ENCODE data around the gene QPCT.
"Not testable (repeated sequence)": the region's sequence is repeated elsewhere in the genome, so short reads cannot be mapped to it uniquely, and the experiment has no call there.

The QPCT gene

DNA sequence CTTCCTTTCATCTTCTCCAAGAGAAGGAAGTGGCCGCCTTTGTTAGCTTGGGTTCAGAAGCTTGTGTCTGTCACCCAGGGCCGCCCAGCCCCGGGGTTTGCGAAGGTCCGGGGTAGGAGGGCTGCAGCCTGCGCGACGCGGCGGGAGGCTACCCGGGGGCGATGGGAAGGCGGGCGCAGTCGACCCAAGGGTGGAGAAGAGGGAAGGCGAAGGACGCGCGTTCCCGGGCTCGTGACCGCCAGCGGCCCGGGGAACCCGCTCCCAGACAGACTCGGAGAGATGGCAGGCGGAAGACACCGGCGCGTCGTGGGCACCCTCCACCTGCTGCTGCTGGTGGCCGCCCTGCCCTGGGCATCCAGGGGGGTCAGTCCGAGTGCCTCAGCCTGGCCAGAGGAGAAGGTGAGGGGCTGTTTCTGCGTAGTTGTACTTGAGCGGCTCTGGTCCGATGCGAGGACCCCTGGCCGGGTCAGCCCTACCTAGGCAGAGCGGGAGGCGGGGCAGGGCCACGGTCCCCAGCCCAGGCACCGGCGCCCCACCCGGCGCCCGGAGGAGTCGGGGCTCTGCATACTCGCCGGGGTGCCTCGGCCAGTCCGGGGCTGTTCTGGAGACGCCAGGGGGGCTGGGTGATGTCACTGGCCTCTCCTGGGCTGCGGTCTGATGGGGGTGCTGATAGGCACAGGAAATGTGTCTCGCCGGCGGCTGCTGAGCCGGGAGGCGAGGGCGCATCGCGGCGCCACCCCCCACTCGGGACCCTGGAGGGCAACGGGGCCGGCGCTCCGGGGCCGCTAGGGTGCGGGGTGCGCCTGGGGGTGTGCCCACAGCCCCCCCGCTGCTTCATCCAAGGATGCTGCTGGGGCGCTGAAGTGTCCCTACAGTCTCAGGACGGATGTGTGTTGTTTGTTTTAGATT is at the start of gene QPCT:
Gene QPCT, plus strand, starts transcription at position 178 of the 909 bp plus-strand sequence. Its CDS starts 102 bp downstream, at position 280.
- DNase-seq (ENCODE audit: low read depth), result peak; percentile 34

DNA sequence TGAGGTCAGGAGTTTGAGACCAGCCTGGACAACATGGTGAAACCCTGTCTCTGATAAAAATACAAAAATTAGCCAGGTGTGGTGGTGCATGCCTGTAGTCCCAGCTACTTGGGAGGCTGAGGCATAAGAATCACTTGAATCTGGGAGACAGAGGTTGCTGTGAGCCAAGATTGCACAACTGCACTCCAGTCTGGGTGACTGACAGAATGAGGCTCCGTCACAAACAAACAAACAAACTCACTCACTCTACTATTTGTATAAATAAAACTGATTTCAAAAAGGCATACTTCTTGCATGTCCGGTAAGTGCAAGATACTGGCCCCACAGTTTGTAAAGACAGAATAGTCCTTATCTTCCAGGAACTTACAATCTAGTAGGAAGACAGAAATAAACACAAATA is 49.6 kb upstream of the QPCT start:
- not testable (repeated sequence) for DNase-seq (ENCODE audit: low read depth)

DNA sequence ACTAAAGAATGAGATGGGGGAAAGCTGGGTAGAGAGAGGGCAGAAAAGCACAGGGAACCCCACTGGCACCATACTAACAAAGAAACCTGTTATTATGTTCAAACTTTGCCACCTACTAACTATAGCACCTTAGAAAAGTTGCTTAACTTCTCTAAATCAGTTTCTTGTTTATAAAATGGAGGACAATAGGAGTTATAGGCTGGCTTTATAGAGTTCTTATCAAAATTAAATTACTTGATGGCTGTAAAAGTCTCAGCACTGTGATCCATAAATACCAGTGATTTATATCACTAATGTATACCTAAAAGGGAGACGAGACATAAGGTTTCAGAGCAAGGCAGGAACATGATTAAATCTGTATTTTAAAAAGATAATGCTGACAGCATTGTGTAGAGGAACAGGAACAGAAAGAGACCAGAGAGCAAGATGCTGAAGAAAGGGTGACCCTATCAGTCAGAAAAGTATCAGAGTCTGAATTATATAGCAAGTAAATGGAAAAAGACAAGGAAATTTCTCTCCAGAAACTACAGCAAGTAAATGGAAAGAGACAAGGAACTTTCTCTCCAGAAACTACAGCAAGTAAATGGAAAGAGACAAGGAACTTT is 48.9 kb upstream of the QPCT start:
- DNase-seq (ENCODE audit: low read depth), result no peak

DNA sequence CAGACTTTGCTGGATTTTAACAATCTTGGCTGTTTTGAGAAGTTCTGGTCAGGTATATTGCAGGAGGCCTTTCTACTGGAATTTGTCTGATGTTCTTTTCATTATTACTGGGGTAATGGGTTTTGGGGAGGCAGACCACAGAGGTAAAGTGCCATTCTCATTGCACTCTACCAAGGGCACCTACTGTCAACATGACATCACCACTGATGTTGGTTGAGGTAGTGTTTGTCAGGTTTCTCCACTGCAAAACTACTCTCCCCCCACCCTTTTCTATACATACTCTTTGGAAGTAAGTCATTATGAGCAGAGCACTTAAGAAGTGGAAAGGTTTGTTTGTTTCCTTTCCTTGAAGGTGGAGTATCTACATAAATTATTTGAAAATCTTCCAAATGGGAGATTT is 46.8 kb upstream of the QPCT start:
- DNase-seq (ENCODE audit: low read depth), result no peak

DNA sequence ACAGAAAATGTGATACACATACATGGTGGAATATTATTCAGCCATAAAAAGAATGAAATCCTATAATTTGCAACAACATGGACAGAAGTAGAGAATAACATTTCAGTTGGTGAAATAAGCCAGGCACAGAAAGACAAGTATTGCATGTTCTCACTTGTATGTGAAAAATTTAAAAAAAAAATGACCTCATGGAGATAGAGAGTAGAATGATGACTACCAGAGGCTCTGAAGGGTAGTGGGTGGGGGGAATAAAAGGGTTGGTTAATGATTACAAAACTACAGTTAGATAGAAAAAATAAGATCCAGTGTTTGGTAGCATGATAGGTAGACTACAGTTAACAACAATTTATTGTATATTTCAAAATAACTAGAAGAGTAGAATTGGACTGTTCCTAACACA is 44.3 kb upstream of the QPCT start:
- no peak for DNase-seq (ENCODE audit: low read depth)

DNA sequence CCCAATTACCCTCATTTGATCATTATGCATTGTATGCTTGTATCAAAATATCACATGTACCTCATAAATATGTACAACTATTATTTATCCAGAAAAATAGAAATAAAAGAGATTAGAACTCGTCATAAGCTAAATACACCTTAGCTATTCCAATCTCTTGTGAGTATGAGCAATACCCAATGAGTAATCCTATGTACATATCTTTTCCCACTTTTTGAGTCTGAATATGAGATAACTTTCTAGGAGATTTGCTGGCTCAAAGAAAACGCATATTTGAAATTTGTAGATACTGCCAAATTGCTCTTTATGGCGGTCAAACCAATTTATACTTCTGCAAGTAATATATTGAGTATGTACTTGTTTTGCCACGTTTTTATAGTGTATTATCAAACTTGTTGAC is 43.9 kb upstream of the QPCT start:
- DNase-seq (ENCODE audit: low read depth), result no peak

DNA sequence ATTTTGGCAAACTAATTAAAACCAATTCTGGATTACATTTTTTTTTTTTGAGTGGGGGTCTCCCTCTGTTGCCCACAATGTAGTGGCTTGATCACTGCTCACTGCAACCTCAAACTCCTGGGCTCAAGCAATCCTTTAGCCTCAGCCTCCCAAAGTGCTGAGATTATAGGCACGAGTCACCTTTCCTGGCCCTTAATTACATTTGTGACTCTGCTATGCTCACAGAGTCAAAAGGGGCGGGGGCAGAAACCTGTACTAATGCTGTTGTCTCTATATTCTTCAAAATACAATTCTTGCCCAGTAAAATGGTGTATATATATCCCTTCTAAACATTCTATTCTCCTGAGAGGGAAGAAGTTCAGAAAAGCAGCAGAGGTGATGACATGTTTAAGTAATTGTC is 43.0 kb upstream of the QPCT start:
- no peak for DNase-seq (ENCODE audit: low read depth)

DNA sequence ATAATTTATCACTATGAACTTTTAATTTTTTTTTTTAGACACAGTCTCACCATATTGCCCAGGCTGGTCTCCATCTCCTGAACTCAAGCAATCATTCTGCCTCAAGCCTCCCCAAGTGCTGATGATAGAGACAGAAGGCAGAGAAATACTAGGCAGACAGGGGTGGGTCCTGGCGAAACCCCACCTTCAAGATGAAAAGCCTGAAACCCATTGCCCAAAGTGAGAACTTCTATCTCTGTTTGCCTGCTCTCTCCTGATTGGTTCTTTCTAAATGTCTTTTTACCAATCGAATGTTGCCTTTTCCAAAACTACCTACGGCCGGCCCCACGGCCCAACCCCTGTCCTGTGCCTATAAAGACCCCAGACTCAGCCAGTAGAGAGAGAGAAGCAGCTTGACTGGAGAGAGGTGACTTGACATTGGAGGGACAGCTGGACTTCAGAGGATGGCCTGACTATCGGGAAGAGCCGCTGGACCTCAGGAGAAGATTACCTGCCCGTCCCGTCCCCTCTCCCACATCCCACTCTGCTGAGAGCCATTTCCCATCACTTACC is 41.7 kb upstream of the QPCT start:
- DNase-seq (ENCODE audit: low read depth), result no peak

DNA sequence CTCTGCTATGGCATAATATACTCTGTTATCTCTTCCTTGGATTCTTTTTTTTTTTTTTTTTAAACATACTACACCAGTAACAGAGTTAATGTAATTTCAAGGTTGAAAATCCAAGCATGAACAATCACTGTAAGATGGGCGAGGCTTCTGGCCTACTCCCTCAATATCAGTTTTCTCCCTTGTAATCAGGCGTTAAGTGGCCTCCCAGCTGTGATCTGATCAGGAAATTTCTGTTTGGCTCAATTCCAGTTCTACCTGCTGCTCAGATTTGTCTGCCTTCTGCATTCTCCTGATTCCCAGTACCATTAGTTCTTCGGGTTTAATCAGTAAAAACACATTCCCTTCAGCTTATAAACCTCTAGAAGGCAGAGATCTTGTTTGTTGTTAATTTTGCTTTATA is 38.4 kb upstream of the QPCT start:
- DNase-seq (ENCODE audit: low read depth), result no peak

DNA sequence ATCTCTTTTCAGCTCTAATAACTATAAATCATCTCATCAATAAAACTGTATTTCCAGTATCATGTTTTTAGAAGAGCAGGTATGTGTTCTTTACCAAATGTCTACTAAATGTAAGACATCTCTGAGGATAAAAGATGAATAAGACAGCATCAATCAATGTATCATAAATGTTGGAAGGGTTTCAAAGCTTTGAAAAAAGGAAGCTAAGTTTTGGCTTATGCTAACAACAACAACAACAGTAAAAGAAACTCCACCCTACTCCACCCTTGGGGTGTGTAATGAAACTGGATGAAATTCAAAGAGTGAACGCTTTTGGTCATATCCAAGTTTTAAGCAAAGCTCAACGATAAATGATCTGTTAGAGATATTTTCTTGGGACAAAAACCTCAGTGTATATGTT is 36.9 kb upstream of the QPCT start:
- DNase-seq (ENCODE audit: low read depth), result no peak

DNA sequence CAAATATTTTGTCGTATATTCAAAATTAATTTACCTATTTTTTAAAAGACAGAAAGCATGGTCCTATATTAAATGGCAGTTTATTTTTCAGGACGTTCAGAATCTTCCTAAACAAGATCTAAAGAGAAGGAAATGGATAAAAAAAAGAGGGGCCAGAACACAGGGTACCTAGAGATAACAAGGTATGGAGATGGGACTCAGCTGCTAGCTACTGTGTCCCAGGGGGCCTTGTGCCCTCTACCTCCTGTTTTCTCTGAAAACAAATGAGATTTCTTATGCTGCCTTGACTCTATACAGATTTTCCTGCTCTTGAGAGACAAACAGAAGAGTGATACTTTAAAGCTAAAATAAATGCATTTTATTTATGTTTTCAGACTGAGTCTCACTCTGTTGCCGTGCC is 29.1 kb upstream of the QPCT start:
- DNase-seq (ENCODE audit: low read depth), result no peak

DNA sequence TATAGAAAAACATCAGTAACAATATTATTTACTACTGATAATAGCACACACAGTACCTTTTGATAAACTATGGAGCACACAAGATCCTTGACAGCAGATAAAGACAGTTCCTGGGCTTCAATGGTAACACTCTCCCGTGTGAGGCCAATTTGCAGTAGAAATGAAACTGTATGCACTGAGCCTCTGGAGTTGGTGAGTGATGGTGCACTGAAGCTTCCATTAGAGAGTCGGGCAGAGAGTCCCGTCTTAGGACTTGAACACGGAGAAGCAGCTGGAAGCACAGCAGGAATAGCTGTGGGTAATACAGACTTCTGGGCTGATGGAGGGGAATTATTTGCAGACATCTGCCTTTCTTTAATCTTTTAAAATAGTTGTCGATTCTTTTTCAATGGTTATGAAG is 28.2 kb upstream of the QPCT start:
- DNase-seq (ENCODE audit: low read depth), result no peak

DNA sequence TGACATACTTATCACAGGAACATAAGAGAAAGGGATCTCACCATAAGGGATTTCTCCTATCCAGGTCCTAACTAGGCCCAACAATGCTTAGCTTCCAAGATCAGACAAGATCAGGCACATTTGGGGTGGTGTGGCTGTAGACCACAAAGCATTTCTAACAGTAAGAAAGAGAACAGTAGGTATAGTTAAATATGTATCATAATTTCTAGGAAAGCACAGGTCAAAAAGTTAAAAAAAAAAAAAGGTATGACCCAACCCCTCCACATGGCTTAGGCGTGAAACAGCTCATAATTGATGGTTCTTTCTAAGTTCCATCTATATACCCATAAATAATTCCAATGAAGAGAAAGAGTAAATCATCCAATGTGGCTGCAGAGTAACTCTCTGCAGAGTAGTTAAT is 26.7 kb upstream of the QPCT start:
- DNase-seq (ENCODE audit: low read depth), result no peak

DNA sequence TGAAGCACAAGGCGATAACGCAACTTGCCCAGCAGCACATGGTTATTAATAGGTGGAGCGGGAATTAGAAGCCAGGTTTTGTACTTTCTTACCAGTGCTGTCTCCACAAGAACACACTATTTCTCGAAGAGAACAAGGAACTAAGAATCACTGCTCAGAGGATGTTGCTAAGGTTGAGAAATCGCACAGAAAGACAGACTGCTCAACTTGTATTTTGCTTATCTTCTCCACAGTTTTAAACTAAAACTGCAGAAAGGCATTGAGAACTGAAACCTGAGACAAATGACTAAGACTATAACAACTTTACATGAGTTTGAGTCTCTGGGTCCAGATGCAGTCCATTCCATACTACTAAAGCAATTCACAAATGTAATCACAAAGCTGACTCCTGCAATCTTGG is 26.0 kb upstream of the QPCT start:
- DNase-seq (ENCODE audit: low read depth), result no peak

DNA sequence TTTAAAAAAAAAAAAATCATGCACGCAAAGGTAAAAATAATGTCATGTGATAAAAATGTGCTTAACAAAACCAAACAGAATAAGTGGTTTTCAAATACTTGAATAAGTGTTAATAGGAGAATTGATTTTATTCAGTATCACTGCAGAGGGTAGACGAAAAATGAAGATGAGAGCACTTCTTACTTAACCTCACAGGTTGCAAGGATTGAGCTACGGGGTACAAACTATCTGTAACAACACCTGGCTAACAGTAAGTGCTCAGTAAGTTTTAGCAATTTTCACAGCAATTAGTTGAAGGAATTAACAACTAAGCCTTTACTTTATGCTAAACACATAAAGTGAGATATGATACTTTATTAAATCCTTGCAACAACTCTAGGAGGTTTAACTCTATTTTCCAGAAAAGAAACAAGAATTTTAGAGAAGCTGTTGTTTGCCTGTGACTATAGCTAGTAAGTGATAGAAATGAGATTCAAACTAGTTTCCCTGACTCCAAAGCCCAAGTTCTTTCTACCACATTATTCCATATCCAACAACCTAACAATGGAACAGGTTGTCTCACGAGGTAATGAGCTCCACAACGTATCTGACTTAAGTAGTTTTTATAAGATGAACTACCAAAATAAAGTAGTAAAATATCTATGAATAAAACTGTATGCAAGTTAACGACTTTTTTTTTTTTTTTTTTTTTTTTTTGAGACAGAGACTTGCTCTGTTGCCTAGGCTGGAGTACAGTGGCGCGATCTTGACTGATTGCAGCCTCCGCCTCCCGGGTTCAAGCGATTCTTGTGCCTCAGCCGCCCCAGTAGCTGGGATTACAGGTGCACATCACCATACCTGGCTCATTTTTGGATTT is 24.4 kb upstream of the QPCT start:
- DNase-seq (ENCODE audit: low read depth), result no peak

DNA sequence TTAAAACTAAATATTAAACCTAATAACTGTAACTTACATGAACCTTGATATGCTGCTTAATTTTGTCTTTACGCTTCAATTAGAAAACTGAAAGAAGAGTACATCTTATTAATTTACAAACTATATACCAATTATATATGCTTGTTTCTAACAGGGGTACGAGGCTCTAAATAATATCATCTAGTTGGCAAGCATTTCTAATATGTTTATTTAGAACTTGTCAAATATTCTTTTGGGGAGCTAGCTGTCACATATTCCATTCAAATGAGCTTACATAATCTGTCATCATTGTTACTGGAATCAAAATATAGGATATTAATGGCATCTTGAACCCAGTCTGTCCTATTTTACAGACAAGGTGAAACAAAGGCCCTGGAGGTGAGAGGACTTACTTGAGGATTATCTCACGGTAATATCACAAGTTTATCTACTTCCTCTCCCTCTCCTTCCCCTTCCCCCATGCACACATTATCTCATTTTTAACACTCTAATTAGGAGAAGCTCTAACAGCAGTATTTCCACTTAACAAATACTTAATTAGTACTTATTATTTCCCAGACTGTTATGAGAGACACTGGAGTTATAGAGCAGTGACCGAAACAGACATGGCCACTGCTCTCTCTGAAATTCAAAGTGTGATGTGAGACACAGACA is 23.3 kb upstream of the QPCT start:
- DNase-seq (ENCODE audit: low read depth), result no peak

DNA sequence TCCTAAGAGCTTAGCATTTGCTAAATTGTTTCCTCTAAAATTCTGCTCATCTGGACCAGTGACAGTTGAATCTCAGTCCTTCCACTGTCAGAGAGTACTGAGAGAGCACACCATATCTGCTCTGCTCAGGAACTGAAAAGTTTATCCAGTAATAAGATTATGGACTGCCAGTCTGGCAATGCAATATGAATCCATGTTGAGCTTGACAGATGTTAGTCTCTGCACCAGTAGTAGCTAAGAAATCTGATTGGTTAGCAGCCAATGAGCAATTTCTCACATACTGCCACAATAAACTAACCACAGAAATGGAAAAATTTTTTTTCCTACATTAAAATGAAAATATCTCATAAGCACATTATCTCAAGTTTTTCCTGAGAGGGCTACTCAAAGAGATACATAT is 22.1 kb upstream of the QPCT start:
- DNase-seq (ENCODE audit: low read depth), result no peak

DNA sequence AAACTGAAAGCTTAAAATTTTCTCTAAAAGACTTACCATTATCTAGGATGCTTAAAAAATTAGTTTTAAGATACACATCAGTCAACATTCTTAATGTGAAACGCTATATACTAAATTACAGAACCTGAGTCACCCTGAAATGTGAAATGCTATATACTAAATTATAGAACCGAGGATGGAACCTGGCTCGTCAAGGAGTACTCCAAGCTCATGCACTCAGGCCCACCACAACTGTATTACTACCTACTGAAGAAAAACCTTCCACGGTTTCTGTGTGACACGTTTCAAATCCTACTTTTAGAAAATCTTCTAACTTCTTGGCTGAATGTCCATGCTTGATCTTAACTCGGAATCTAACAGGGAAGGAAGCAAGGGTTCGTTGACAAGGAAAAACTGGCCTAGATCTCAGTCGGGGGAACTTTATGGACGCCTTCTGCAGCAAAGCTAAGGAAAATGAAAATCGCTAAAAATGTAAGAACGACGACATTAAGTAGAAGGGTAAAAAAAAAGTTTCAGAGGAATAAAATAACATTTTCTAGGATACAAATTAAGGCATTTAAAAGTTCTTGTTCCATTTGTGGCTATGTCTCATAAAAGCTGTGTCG is 21.2 kb upstream of the QPCT start:
- DNase-seq (ENCODE audit: low read depth), result no peak

DNA sequence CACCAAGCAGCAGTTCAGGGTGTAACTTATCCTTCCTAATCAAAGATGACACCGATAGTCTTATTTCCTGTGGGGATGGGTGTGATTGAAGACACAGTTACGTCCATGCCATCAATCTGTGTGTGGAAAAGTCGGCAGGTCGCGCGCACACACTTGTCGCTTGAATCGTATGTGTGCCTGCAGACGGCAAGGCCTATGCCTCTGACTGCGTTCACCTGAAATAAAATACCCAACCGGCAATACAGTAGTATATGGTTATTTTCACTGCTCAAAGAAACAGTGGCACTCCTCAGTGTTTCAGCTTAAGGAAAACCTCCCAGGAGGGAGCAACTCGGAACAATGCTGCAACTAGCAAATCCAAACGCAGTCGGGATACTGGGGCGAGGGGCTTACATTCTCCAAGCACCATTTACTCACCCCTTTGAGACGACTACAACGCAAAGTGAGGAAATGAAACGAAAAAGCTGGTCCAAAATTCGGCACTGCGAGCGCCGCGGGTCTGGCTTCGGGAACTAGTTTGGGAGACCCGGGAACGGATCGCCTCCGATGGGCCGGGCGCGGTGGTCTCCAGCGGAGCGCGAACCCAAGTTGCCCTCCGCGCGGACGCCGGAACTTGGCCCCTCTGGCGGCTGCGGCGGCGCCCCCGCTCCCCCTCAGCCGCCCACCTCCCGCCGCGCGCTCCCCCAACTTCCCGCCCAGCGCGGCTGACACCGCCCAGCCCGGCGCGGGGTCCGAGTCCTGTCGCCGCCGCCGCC is 20.5 kb upstream of the QPCT start:
- DNase-seq (ENCODE audit: low read depth), result no peak

DNA sequence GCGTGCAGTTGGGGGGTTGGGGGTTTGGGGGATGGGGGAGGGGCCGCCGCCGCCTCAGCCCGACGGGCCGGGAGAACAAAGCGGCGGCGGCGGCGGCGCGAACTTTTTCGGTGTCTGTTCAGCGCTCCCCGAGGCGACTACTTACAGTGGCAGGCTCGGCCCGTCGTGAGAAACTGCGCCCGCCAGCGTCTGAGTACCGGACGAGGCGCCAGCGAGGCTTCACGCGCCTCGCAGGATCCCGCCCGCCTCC is 20.0 kb upstream of the QPCT start:
- no peak for DNase-seq (ENCODE audit: low read depth)
